NCI-H2029 treated with DMSO at 0.1 percent for 48 hours (cell line): ENCODE results near the gene SCARF1.

Source experiments
- DNase-seq: peaks from one replicate; lab custom pipeline; 2025; lab: John Stamatoyannopoulos, UW

Gene SCARF1

DNA sequence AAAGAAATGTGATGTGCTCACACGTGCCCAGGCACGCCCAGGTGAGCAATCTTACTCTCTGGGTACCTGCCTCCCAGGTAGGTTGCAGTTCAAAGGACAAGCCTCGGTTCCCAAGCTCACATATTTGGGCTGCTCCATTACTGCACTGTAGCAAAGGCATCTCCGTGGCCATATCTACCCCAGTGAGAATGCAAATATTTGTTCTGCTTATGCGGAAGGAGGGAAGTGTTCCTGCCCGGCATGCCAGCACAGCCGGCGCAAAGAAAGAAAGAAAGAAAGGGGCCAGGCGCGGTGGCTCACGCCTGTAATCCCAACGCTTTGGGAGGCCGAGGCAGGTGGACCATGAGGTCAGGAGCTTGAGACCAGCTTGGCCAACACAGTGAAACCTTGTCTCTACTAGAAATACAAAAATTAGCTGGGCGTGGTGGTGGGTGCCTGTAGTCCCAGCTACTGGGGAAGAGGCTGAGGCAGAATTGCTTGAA, 47.6 kb downstream of the SCARF1 start:
- DNase-seq = no peak

DNA sequence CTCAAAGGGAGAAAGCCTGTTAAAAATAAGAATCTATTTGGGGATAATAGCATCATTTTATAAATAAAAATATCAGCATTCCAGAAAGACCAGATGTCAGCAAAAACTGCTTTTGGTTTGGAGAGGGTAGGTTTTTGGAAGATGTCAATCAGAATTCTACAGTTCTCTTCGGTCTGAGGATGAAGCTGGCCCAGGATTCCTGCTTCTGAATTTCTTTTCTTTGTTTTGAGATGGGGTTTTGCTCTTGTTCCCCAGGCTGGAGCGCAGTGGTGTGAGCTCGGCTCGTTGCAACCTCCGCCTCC, 52.0 kb downstream of the SCARF1 start:
- DNase-seq = no peak

DNA sequence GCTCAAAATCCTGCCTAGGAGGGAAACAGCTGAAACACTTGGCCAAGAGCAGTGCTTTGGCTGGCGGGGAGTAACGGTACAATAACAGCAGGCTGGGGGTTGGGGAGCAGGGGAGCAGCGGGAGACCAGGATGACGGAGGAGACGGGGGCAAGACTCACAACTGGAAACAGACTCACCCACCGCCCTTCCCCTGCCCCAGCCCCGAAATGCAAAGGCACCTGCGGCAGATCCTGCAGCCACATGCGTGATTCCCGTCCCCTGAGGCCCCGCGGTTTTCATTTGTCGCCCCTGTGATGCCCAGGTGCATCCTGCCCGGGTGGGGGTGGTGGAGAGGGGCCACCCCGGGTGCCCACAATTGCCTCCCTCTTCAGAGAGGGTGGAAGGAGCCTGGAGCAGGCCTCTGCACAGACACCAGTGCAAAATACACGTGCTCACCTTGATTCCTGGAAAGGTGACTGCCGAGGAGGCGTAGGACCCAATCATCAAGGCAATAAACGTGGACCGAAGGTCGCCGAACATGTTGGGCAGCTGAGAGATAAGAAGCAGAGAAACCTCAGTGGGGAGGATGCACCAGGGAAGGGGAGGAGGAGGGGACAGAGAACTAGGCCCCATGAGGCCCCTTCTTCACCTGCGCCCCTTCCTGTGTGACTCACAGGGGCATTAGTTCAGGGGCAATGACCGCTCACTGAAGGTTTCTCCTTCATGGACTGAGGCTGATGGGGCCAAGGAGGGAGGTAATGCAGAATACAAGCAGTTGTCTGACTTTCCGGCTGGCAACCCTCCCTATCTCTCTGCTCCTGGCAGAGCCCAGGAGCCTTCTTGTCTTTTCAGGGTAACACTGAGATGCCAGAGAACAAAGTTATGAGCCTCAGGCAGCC, 52.5 kb downstream of the SCARF1 start:
- no peak for DNase-seq

DNA sequence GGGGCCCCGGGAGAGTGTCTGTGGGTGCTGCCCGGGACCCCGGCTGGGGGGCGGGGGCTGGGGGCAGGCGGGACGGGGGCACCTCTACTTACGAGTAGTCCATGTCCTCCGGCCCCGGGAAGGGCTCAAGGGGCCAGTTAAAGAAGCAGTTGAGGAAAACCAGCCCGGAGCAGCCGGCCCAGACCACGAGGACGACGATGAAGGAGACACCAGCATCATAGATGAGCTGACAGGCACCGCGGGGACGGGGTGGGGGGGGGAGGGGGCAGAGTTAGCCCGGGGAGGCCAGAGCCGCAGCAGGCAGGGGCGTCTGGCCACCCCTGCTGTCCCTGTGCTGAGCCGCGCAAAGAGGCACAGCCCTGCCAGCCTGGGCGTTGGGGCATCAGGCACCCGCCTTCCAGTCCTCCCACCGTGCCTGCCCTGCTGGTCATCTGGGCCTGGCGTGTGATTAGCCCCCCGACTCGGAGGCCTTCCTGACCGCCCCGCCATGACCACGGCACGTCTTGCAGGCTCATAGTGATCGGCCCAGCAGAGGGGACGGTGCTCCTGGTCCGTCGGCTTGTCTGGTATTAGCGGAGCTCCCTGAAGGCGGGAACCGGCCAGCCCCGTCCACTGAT, 54.0 kb downstream of the SCARF1 start:
- no peak for DNase-seq

DNA sequence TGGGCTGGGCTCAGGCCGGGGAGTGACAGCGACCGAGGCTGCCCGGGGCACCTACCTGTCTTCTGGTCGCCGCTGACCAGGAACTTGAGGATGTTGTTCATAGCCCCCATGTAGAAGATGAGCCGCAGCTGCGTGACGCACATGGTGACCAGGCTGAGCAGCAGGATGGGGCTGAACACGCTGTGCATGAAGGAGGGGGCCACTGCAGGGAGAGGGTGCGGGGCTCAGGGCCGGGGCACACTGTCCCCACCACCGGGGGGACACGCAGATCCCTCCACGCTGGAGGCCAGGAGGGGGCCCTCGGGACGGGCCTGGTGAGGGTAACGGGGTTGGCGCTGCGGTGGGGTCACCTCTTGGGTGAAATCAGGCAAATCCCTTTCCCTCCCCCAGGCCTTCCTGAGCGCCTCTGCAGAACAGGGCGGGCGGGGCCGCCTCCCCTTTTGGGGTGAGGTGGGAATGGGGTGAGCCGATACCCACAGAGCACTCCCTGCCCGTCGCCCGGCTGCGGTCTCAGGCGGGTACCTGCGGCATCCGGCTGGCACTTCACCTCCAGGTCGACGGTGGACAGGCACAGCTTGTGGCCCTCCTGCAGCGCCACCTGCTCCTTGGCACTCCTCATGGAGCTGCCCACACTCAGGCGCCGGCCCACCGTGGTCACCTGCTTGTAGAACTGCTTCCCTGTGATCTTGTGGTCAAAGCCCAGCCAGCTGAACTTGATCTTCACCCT, 54.6 kb downstream of the SCARF1 start:
- DNase-seq = no peak

DNA sequence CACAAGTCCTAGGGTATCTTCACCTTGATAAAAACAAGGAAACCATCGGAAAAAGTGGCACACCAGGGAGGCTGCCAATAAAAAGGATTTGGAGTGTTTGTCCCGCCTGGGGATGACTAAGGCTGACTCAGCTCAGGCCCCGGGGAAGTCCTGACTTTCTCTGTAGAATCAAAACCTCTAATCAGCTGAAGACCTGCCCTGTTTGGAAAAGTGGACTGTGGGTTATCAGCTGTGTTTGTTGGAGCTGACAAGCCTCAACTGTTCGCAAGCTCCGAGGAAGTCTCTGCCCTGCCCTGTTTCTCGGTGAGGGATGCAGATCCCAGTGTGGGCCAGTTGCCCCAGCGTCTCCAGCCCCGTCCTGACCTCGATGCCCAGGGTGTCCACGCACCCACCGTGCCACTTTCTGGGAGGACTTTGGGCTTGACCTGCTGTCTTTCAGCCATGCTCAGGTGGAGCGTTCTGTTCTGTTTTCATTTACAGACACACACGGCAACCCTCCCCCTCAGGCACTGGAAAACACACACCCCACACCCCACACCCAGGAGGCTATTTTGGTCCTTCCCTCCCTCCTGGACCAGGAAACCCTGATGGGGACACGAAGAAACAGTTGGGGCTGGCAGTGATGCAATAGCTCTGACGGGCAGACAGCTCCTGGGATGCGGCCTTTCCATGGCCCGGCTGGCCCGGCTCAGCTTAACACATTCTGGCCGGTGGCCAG, 55.3 kb downstream of the SCARF1 start:
- DNase-seq = no peak

DNA sequence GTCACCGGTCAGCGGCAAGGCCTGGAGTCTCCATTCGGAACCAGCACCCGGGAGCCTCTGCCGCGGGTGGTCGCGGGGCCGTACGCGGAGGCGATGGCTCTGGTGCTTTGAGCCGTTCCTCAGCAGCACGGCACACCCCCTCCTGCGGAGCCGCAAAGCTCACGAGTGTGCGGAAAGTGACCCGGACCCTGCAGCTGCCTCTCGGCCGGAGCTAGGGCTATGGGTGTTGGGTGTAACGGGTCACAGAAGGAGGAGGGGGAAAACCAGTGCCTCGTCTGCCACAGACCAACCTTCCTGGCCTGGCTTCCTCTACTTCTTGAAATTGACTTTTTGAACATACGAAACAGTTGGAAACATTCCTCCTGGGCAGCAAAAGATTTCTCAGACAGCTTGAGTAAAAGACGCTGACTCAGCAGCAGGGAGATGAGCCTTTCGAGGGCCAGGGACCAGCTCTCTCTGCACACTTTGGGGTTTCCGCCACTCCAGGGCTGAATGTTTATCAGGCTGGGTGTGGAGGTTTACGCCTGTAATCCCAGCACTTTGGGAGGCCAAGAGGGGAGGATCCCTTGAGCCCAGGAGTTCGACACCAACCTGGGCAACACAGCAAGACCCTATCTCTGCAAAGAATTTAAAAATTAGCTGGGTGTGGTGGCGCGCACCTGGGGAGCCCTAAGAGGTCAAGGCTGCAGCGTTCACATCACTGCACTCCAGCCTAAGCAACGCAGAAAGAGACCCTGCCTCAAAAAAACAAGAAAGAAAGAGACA, 56.5 kb downstream of the SCARF1 start:
- no peak for DNase-seq

DNA sequence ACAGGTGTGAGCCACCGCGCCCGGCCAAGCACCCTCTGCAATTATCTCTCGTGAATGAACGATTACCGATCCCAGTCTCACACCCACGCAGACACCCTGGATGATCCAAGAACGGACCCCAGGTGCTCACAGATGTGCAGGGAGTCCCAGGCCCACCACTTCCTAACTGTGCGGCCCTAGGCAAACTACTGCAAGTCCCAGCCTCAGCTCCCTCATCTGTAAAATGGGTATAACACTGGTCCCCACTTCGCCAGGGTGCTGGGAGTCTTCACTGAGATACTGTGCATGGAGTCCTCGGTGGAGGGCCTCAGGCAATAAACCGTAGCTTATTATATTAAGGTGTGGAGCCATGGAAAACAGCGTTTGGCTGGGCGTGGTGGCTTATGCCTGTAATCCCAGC, 61.4 kb downstream of the SCARF1 start:
- no peak for DNase-seq
